NCI-H2227 (cell line): Measurements from ENCODE around the gene DFFB.

Source experiments
- DNase-seq: peaks from one replicate; lab custom pipeline; 2025; ENCODE audit not compliant: unreplicated experiment; lab: John Stamatoyannopoulos, UW

DFFB gene

GRCh38 chr1:3828391-3828790 lies 28.9 kb upstream of the DFFB start:
- no peak for DNase-seq

GRCh38 chr1:3831689-3832088 lies 25.6 kb upstream of the DFFB start:
- DNase-seq, result no peak

GRCh38 chr1:3834701-3835100 lies 22.6 kb upstream of the DFFB start:
- no peak for DNase-seq

- no peak for DNase-seq
Measured at GRCh38 chr1:3836421-3836820, 20.9 kb upstream of the DFFB start.

GRCh38 chr1:3837200-3837599 lies 20.1 kb upstream of the DFFB start:
- no peak for DNase-seq

- DNase-seq, result no peak
Measured at GRCh38 chr1:3837685-3838084, 19.6 kb upstream of the DFFB start.

- no peak for DNase-seq
Measured at GRCh38 chr1:3838788-3839187, 18.5 kb upstream of the DFFB start.

- no peak for DNase-seq
Measured at GRCh38 chr1:3841491-3841890, 15.8 kb upstream of the DFFB start.

- DNase-seq, result no peak
Measured at GRCh38 chr1:3842912-3843311, 14.4 kb upstream of the DFFB start.

- DNase-seq, result no peak
Measured at GRCh38 chr1:3846541-3846940, 10.7 kb upstream of the DFFB start.

GRCh38 chr1:3847081-3847480 lies 10.2 kb upstream of the DFFB start:
- no peak for DNase-seq

GRCh38 chr1:3850857-3851256 lies 6.4 kb upstream of the DFFB start:
- no peak for DNase-seq

GRCh38 chr1:3851292-3851691 lies 6.0 kb upstream of the DFFB start:
- DNase-seq, result no peak

GRCh38 chr1:3852091-3852490 lies 5.2 kb upstream of the DFFB start:
- DNase-seq, result no peak

GRCh38 chr1:3852711-3853485 lies 4.4 kb upstream of the DFFB start:
- DNase-seq, result no peak

GRCh38 chr1:3857791-3858129 lies 484 bp downstream of the DFFB start:
- DNase-seq, result no peak

GRCh38 chr1:3858231-3858981 lies 1.1 kb downstream of the DFFB start:
- no peak for DNase-seq

GRCh38 chr1:3863231-3863935 lies 6.1 kb downstream of the DFFB start:
- no peak for DNase-seq

- no peak for DNase-seq
Measured at GRCh38 chr1:3864884-3865283, 7.6 kb downstream of the DFFB start.

GRCh38 chr1:3865606-3866160 lies 8.4 kb downstream of the DFFB start:
- DNase-seq, result no peak

- DNase-seq, result no peak
Measured at GRCh38 chr1:3868464-3869006, 11.3 kb downstream of the DFFB start.
